GM06990 (cell line): ENCODE measurements around the gene TSC22D4.

Source experiments
- DNase-seq: peaks from one replicate; pipeline ENCODE4 v3.0.0-alpha.2; 2011; ENCODE audit not compliant: insufficient read length; ENCODE audit errors: extremely low read depth
- H3K27me3 ChIP-seq: replicated peaks from 2 replicates; pipeline ENCODE4 v1.6.0; 2011; ENCODE audit warnings: low read length; ENCODE audit not compliant: control insufficient read depth, insufficient read depth
- H3K36me3 ChIP-seq: 2 replicates; pipeline ENCODE4 v1.5.1; 2011; ENCODE audit warnings: low read length; ENCODE audit not compliant: control insufficient read depth, insufficient read depth
- H3K4me3 ChIP-seq: replicated peaks from 2 replicates; pipeline ENCODE4 v1.5.1; 2011; ENCODE audit warnings: low read depth, mild to moderate bottlenecking, control low read depth, low read length
- CTCF ChIP-seq: IDR thresholded peaks from 2 replicates; pipeline ENCODE4 v1.5.1; 2011; ENCODE audit warnings: low read length, control low read depth, mild to moderate bottlenecking, inconsistent platforms; ENCODE audit not compliant: insufficient read depth, poor library complexity, severe bottlenecking

TSC22D4 gene

GRCh38 chr7:100432621-100433275 lies 46.3 kb downstream of the TSC22D4 start:
- Histone ChIP-seq H3K4me3 (no peak overlapping the region), H3K36me3 (peaks cover 18% of the 10 kb centered on the region), H3K27me3 (no peaks in the 10 kb centered on the region)
- DNase-seq, result no peak
- TF ChIP-seq CTCF, result no peak

GRCh38 chr7:100432053-100432452 lies 47.0 kb downstream of the TSC22D4 start:
- Histone ChIP-seq H3K27me3 (no peaks in the 10 kb centered on the region), H3K36me3 (peaks cover 18% of the 10 kb centered on the region), H3K4me3 (no peak overlapping the region)
- DNase-seq, result no peak
- no peak for TF ChIP-seq CTCF

- Histone ChIP-seq H3K4me3 (peak overlapping the region; percentile 89), H3K36me3 (peaks cover 18% of the 10 kb centered on the region), H3K27me3 (no peaks in the 10 kb centered on the region)
- TF ChIP-seq CTCF, result no peak
- DNase-seq, result no peak
Observed at GRCh38 chr7:100431286-100431735, 47.7 kb downstream of the TSC22D4 start.

- no peak for TF ChIP-seq CTCF
- Histone ChIP-seq H3K27me3 (no peaks in the 10 kb centered on the region), H3K36me3 (peaks cover 18% of the 10 kb centered on the region), H3K4me3 (peak overlapping the region; percentile 89)
- DNase-seq, result peak; percentile 28
Observed at GRCh38 chr7:100430493-100431285, 48.3 kb downstream of the TSC22D4 start.

GRCh38 chr7:100429637-100430492 lies 49.1 kb downstream of the TSC22D4 start, which contains the start of gene MEPCE:
Gene MEPCE, plus strand, starts transcription at chr7:100429831. Its CDS starts 188 bp downstream, at chr7:100430019.
- H3K4me3 ChIP-seq, result peak within 1 kb of the TSS; percentile 89
- H3K27me3 ChIP-seq, result no peaks in the 10 kb centered on the region
- TF ChIP-seq CTCF, result no peak
- peaks cover 17% of the 10 kb centered on the region for H3K36me3 ChIP-seq
- peak; percentile 96 for DNase-seq
